GM19099 (cell line): ENCODE measurements around the gene APP.

Source experiments
- POLR2A ChIP-seq: IDR thresholded peaks from 3 replicates; pipeline ENCODE4 v1.6.1; 2011; ENCODE audit warnings: low read depth; ENCODE audit not compliant: insufficient read length; ENCODE audit errors: extremely low read depth

The APP gene

GRCh38 chr21:25956993-25957714 is 213.4 kb downstream of the APP start:
- no peak for TF ChIP-seq POLR2A

DNA sequence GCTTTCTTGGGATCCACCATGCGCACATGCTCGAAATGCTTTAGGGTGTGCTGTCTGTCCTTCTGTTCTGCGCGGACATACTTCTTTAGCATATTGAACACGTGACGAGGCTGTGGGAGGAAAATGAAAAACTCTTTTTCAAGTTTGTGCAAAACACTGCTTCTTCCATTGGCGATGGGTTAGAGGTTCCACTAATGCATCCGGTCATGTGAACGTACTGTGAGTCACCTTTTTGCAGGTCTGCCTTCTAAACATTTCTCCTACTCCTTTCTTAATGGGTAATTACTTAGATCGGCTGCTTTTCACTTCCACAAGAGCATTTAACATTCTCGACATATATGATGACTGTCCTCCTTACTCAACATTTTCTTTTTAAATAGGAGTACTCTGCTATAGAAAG is 214.9 kb downstream of the APP start:
- TF ChIP-seq POLR2A: no peak

GRCh38 chr21:25953659-25954058 is 216.9 kb downstream of the APP start:
- no peak for TF ChIP-seq POLR2A

DNA sequence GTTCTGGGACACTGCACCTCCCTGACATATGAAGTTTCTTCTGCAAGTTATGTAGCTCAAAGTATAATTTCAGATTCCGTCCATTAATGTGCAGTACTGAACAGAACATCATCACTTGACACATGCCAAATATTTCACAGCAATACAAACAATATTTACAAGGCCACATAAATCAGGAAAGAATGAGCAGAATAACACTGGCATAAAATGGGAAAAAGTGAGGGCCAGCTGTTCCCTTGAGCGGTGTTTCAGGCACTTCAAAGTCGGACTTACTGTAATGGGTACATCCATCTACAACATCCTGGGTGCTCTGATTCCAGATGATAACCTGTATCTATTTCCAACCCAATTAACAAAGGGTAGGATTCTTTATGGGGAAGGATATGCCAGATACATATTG is 217.4 kb downstream of the APP start:
- no peak for TF ChIP-seq POLR2A

- no peak for TF ChIP-seq POLR2A
Measured at GRCh38 chr21:25952306-25952705, 218.3 kb downstream of the APP start.

DNA sequence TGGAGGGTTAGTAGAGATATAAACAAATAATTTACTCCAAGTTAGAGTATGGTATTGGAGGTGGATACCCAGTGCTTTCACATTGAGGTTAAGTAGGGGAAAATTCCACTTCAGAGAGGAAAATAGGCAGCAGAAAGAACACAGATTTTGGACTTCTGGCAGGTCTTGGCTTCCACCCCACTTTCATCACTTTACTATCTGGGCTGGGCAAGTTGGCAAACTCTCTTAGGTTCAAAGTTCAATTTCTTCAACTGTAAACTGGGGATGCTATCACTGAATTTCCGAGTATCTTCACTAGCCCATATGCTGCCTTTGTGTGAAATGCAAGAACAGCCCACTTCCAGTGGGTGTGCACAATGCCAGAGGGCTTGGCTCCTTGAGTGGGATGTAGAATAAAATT is 220.9 kb downstream of the APP start:
- TF ChIP-seq POLR2A: no peak

DNA sequence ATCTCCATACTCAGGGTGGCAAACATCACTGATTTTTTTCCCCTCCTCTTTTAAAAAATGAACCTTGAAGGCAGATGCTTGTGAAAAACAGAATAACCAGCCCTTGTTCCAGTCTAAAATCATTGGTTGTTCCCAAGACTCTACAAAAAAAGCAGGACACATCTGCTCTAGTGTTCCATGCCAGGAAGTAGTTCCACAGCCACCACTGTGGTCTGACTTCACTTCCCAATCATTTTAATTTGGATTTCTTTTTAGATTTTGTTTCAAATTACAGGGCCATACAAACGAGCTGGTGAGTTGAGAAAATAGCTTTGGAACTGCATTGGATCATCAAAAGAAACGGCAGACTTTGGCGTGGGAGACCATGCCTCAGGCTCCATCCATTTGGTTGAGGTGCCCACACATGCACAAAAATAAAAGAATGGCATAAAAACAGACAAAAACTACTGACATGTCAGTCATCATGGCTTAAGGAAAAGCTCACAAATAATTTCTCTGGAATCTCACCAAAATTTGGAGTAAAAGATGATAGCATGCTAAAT is 225.8 kb downstream of the APP start:
- TF ChIP-seq POLR2A: no peak

GRCh38 chr21:25944082-25944481 is 226.5 kb downstream of the APP start:
- TF ChIP-seq POLR2A: no peak

DNA sequence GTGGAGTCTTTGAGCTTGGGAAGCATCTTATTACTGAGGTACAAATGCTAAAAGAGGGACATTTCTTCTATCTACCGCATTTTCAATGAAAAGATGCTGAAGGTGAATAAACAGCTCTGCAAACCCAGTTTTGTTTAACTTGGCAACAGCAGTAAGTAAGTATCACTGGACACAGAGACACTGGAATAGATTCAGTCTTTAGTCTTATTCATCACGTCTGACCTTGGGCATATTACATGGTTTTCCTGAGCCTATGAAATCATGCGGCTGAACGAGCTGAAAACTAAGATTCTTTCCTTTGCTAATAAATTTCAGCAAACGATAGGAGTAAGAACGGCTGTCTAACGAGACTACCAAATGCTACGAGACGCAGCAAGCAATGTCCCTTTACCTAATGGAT is 228.4 kb downstream of the APP start:
- TF ChIP-seq POLR2A: no peak

DNA sequence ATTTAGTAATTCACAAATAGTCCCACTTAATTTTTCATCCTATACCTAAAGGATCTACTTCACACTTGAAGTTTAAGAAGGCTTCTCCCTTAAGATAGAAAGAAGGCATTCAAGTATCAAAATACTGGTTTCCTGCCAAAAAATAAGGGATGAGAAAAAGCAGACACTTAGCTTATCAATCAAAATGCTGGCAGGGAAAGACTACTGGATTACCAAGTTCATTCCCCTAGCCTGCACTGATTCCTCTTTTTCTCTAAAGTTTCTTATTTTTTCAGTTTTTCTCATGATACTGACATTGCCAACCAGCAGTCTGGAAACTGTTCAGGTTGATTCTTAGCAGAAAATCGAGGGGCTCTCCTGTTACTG is 231.2 kb downstream of the APP start:
- TF ChIP-seq POLR2A: no peak

- no peak for TF ChIP-seq POLR2A
Measured at GRCh38 chr21:25938658-25939395, 231.7 kb downstream of the APP start.

- TF ChIP-seq POLR2A: no peak
Measured at GRCh38 chr21:25936776-25937175, 233.8 kb downstream of the APP start.

- no peak for TF ChIP-seq POLR2A
Measured at GRCh38 chr21:25934771-25935224, 235.8 kb downstream of the APP start.

DNA sequence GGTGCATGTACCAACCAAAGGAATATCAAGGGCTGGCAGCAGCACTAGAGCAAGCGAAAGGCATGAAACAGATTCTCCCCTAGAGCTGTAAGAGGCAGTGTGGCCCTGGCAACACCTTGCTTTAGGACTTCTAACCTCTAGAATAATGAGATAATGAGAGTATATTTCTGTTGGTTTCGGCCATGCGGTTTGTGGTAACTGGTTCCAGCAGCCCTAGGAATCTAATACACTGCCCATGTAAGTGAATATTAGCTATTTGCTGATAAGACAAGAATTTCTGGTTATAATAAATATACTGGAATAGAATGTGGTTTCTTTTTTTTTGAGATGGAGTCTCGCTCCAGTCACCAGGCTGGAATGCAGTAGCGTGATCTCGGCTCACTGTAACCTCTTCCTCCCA is 236.4 kb downstream of the APP start:
- no peak for TF ChIP-seq POLR2A

GRCh38 chr21:25931765-25932164 is 238.8 kb downstream of the APP start:
- TF ChIP-seq POLR2A: no peak
